ENCODE measurements around the gene TTC34.

GRCh38 chr1:2812939-2813653 lies 11.6 kb upstream of the TTC34 start:
- no peak for TF ChIP-seq PBX3 (IDR thresholded peaks at IDR 0.05)
- no peak for TF ChIP-seq JUND (IDR thresholded peaks at IDR 0.05)
- no peak for TF ChIP-seq TAF1 (IDR thresholded peaks at IDR 0.05; ENCODE audit: borderline replicate concordance, low read depth, low read length)
- no peak for TF ChIP-seq ELF1 (IDR thresholded peaks at IDR 0.05)
- no peak for TF ChIP-seq RAD21 (IDR thresholded peaks at IDR 0.05; ENCODE audit: low read length)
- no peak for TF ChIP-seq EZH2phosphoT487 (IDR thresholded peaks at IDR 0.05; ENCODE audit: borderline replicate concordance, low read depth)
- no peak for TF ChIP-seq CTCF (IDR thresholded peaks at IDR 0.05)
- TF ChIP-seq POLR2AphosphoS5 (IDR thresholded peaks at IDR 0.05; ENCODE audit: low read depth, low read length): no peak
